Testis (tissue), 3 donors: ENCODE measurements around the gene OSGEP. TPM values are rescaled to one million over a fixed set of nuclear protein-coding genes. Genes with fewer than 3 reads are reported as not detected.

Experiments used
- DNase-seq: peaks from one replicate; pipeline ENCODE4 v3.0.0-alpha.2; 2019
- H3K27ac ChIP-seq, 2 donors: fragments of 200-600 bp; sonication (generic); one replicate each; pipeline ENCODE4 v1.5.1; 2019
- H3K27me3 ChIP-seq: fragments of 200-600 bp; sonication (generic); one replicate; pipeline ENCODE4 v1.5.1; 2019
- H3K36me3 ChIP-seq: fragments of 200-600 bp; sonication (generic); one replicate; pipeline ENCODE4 v1.5.1; 2017; ENCODE audit warnings: low read depth; ENCODE audit errors: missing control alignments
- H3K4me1 ChIP-seq: fragments of 200-600 bp; sonication (generic); one replicate; pipeline ENCODE4 v1.5.1; 2019
- H3K4me3 ChIP-seq, 2 donors: fragments of 200-600 bp; sonication (generic); one replicate each; pipeline ENCODE4 v1.5.1; 2017 to 2019
- H3K9me3 ChIP-seq: fragments of 200-600 bp; sonication (generic); one replicate; pipeline ENCODE4 v1.5.1; 2017
- CTCF ChIP-seq, 3 experiments: fragments of 450-650 bp in 2 of 3; fragments of 200-600 bp in 1 of 3; sonication (generic) in 1 of 3; IDR thresholded peaks; one replicate each; pipeline ENCODE4 v1.5.1; 2016 to 2019; ENCODE audit warnings: antibody characterized with exemption in 3 of 3, mild to moderate bottlenecking in 2 of 3, moderate library complexity in 1 of 3
- POLR2A ChIP-seq: fragments of 450-650 bp; IDR thresholded peaks from one replicate; pipeline ENCODE4 v1.6.1; 2017; ENCODE audit warnings: antibody characterized with exemption, mild to moderate bottlenecking, moderate library complexity
- WGBS, 2 donors: methylation state at CpG; one replicate each; pipeline ENCODE4 v1.1.5; 2018; 5-methylcytosine and 5-hydroxymethylcytosine counted together
- intact Hi-C: fragments of 100-400 bp; cut with DNase I; formaldehyde crosslinking; loops from one replicate; pipeline ENCODE4 v1.15.1; 2023; ENCODE audit warnings: low total_unique reads
- polyA plus RNA-seq: library from polyadenylated mRNA; stranded (reverse); fragments of 350-450 nt; fragmentation: Illumina TruSeq; extraction: RNeasy Lipid Tissue Mini Kit (QIAGEN cat#74804); gene quantifications from one replicate; pipeline ENCODE4 v1.2.3, GENCODE V29; 2014; ENCODE audit warnings: low read depth, low replicate concordance; ENCODE audit not compliant: insufficient read depth
- total RNA-seq, 2 donors: library from RNA; depleted of rRNA; stranded (reverse); fragments of >200 nt; gene quantifications; one replicate each; pipeline ENCODE4 v1.2.3, GENCODE V29; 2016

The OSGEP gene
- total and polyA plus RNA-seq, 3 donors from 2014 or later: 19.9 to 58.8 (median 47.2) TPM

GRCh38 chr14:20472536-20473169, 18.0 kb upstream of the OSGEP start:
- no peak overlapping the region for H3K4me3 ChIP-seq
- WGBS, 2 donors: 80 to 88% methylated on average over 2 of the region's 2 CpGs
- DNase-seq: no peak
- intact Hi-C loops: no loop called here
- H3K9me3 ChIP-seq: no peaks in the 10 kb centered on the region
- H3K27me3 ChIP-seq: no peaks in the 10 kb centered on the region
- peaks cover 7% of the 10 kb centered on the region for H3K4me1 ChIP-seq
- no peaks in the 10 kb centered on the region for H3K36me3 ChIP-seq
- no peak overlapping the region for H3K27ac ChIP-seq
- TF ChIP-seq CTCF (IDR thresholded peaks at IDR 0.05) (no peak), POLR2A (no peak)

- Histone ChIP-seq H3K27me3 (no peaks in the 10 kb centered on the region), H3K4me1 (no peaks in the 10 kb centered on the region), H3K4me3 (no peak overlapping the region), H3K36me3 (no peaks in the 10 kb centered on the region), H3K27ac (no peak overlapping the region), H3K9me3 (no peaks in the 10 kb centered on the region)
- intact Hi-C loops: no loop called here
- TF ChIP-seq CTCF (IDR thresholded peaks at IDR 0.05) (no peak), POLR2A (no peak)
- DNase-seq: no peak
- WGBS, 2 donors: 2 to 3% methylated on average over 2 of the region's 2 CpGs
These were observed 15.9 kb upstream of the OSGEP start for GRCh38 chr14:20470603-20470901.

- 3 to 4% methylated on average over 12 of the region's 12 CpGs for WGBS, 2 donors
- H3K9me3 ChIP-seq: no peaks in the 10 kb centered on the region
- DNase-seq: peak; percentile 35
- H3K4me3 ChIP-seq: peak overlapping the region; percentile 61 to 72
- peak overlapping the region in 1 of 2 donors; percentile 70 for H3K27ac ChIP-seq
- no peaks in the 10 kb centered on the region for H3K36me3 ChIP-seq
- no peak for TF ChIP-seq CTCF (IDR thresholded peaks at IDR 0.05)
- no peak for TF ChIP-seq POLR2A
- intact Hi-C loops: no loop called here
- no peaks in the 10 kb centered on the region for H3K27me3 ChIP-seq
- no peaks in the 10 kb centered on the region for H3K4me1 ChIP-seq
These were observed 15.4 kb upstream of the OSGEP start for GRCh38 chr14:20469890-20470602.

GRCh38 chr14:20469242-20469889, 14.8 kb upstream of the OSGEP start, which contains the start of gene PNP:
Gene PNP (plus strand): TSS chr14:20469406. CDS start chr14:20469525, 119 bp downstream.
- Histone ChIP-seq H3K27me3 (no peaks in the 10 kb centered on the region), H3K4me1 (no peaks in the 10 kb centered on the region), H3K9me3 (no peaks in the 10 kb centered on the region), H3K27ac (peak within 1 kb of the TSS; percentile 36 to 70), H3K36me3 (no peaks in the 10 kb centered on the region), H3K4me3 (peak within 1 kb of the TSS; percentile 61 to 72)
- intact Hi-C loops: no loop called here
- DNase-seq: peak; percentile 92
- WGBS, 2 donors: 0 to 1% methylated on average over 25 to 40 of the region's 40 CpGs
- TF ChIP-seq POLR2A: no peak
- no peak for TF ChIP-seq CTCF (IDR thresholded peaks at IDR 0.05)
